AG04449 (cell line): ENCODE data around the gene SWI5.

Experiments used
- CTCF ChIA-PET: fragments of 350-600 bp; formaldehyde crosslinking; extraction: SDS; loops from one replicate; lab custom pipeline; 2021; ENCODE audit warnings: antibody characterized with exemption; lab: Yijun Ruan, JAX
- POLR2A ChIA-PET: fragments of 400-600, 350-600 bp; formaldehyde crosslinking; extraction: SDS; loops from one replicate; lab custom pipeline; 2020; ENCODE audit warnings: antibody characterized with exemption, inconsistent platforms; lab: Yijun Ruan, JAX
- DNase-seq: peaks from one replicate; pipeline ENCODE4 v3.0.0-alpha.2; 2010; ENCODE audit warnings: low read depth, low spot score
- H3K4me3 ChIP-seq: 2 replicates; pipeline ENCODE4 v1.5.1; 2011; ENCODE audit warnings: low read depth, mild to moderate bottlenecking, control low read depth, low read length
- CTCF ChIP-seq: IDR thresholded peaks from one replicate; pipeline ENCODE4 v1.5.1; 2011; ENCODE audit warnings: mild to moderate bottlenecking, moderate library complexity, low read length, control low read depth, inconsistent platforms; ENCODE audit not compliant: insufficient read depth; ENCODE audit errors: missing control alignments

The SWI5 gene

GRCh38 chr9:128253991-128254346 lies 22.1 kb upstream of the SWI5 start:
- TF ChIP-seq CTCF = no peak
- ChIA-PET POLR2A (interaction anchor here (0.9 to 2.7 kb wide), 3 partner anchors 8 to 20 kb away, joined by 3 to 7 read pairs (median 5); no protein-coding TSS in a partner anchor), CTCF (interaction anchor here (1.1 to 3.0 kb wide), 4 partner anchors 9 to 56 kb away, joined by 3 to 32 read pairs (median 8); no protein-coding TSS in a partner anchor)
- H3K4me3 ChIP-seq = no peak overlapping the region
- no peak for DNase-seq

- ChIA-PET POLR2A (interaction anchor here (0.9 to 2.7 kb wide), 3 partner anchors 8 to 21 kb away, joined by 3 to 7 read pairs (median 5); no protein-coding TSS in a partner anchor), CTCF (interaction anchor here (1.0 to 3.0 kb wide), 8 partner anchors 8 to 56 kb away, joined by 3 to 37 read pairs (median 5); no protein-coding TSS in a partner anchor)
- no peak for TF ChIP-seq CTCF
- DNase-seq = no peak
- no peak overlapping the region for H3K4me3 ChIP-seq
Observed at GRCh38 chr9:128254362-128254761, 21.7 kb upstream of the SWI5 start.

GRCh38 chr9:128254855-128255759 lies 21.0 kb upstream of the SWI5 start:
- CTCF ChIA-PET = interaction anchor here (0.8 to 3.0 kb wide), 17 partner anchors 8 to 306 kb away, joined by 3 to 37 read pairs (median 5); no protein-coding TSS in a partner anchor
- H3K4me3 ChIP-seq = no peak overlapping the region
- TF ChIP-seq CTCF = peak; percentile 89
- no peak for DNase-seq
- POLR2A ChIA-PET = interaction anchor here (0.9 to 2.7 kb wide), 2 partner anchors 10 to 21 kb away, joined by 3 to 7 read pairs; no protein-coding TSS in a partner anchor

GRCh38 chr9:128257086-128257825 lies 18.8 kb upstream of the SWI5 start:
- ChIA-PET CTCF (interaction anchor here (2.3 to 3.0 kb wide), 2 partner anchors 9 to 21 kb away, joined by 9 to 32 read pairs; no protein-coding TSS in a partner anchor), POLR2A (interaction anchor here (1.0 kb wide), 1 partner anchor 12 kb away, joined by 3 read pairs; no protein-coding TSS in a partner anchor)
- no peak for DNase-seq
- no peak overlapping the region for H3K4me3 ChIP-seq
- no peak for TF ChIP-seq CTCF

- ChIA-PET POLR2A (interaction anchor here (1.0 kb wide), 1 partner anchor 11 kb away, joined by 3 read pairs; no protein-coding TSS in a partner anchor), CTCF (no interaction called here)
- no peak for TF ChIP-seq CTCF
- no peak overlapping the region for H3K4me3 ChIP-seq
- no peak for DNase-seq
Observed at GRCh38 chr9:128257907-128258306, 18.2 kb upstream of the SWI5 start.

GRCh38 chr9:128258326-128258725 lies 17.8 kb upstream of the SWI5 start:
- DNase-seq = no peak
- H3K4me3 ChIP-seq = no peak overlapping the region
- no peak for TF ChIP-seq CTCF
- ChIA-PET POLR2A (interaction anchor here (0.8 kb wide), 1 partner anchor 10 kb away, joined by 3 read pairs; no protein-coding TSS in a partner anchor), CTCF (no interaction called here)
